SK-N-SH treated with all-trans-retinoic acid at 6 μM for 48 hours (cell line): ENCODE results near the gene ATG2A.

ENCODE experiments used
- ATAC-seq: fragments of 200-7000 bp; cut with Tn5 transposase; 3 replicates; pipeline ENCODE4 v1.9.1; 2020; ENCODE audit warnings: mild to moderate bottlenecking, moderate library complexity
- ARNTL ChIP-seq: fragments of 450-650 bp; formaldehyde crosslinking; IDR thresholded peaks from 2 replicates; pipeline ENCODE4 v1.5.0; 2020; ENCODE audit warnings: low read depth, mild to moderate bottlenecking, moderate library complexity, borderline replicate concordance
- BACH2 ChIP-seq: fragments of 250-450 bp; sonication (Bioruptor Pico); IDR thresholded peaks from 2 replicates; pipeline ENCODE4 v1.9.0; 2021; ENCODE audit warnings: mild to moderate bottlenecking, borderline replicate concordance
- GLIS3 ChIP-seq: fragments of 250-450 bp; sonication (Bioruptor Pico); IDR thresholded peaks from 2 replicates; pipeline ENCODE4 v1.5.0; 2020; ENCODE audit warnings: mild to moderate bottlenecking, moderate library complexity
- ISL1 ChIP-seq: fragments of 250-450 bp; sonication (Bioruptor Pico); IDR thresholded peaks from 2 replicates; pipeline ENCODE4 v2.1.2; 2022; ENCODE audit warnings: mild to moderate bottlenecking, moderate library complexity
- OSR1 ChIP-seq: fragments of 250-450 bp; sonication (Bioruptor Pico); IDR thresholded peaks from 2 replicates; pipeline ENCODE4 v1.8.0; 2022; ENCODE audit warnings: moderate library complexity, mild to moderate bottlenecking, inconsistent platforms
- POU6F1 ChIP-seq: fragments of 250-450 bp; sonication (Bioruptor Pico); IDR thresholded peaks from 2 replicates; pipeline ENCODE4 v1.8.0; 2021; ENCODE audit warnings: low read depth, mild to moderate bottlenecking, moderate library complexity, borderline replicate concordance
- PPARA ChIP-seq: fragments of 250-450 bp; sonication (Bioruptor Pico); IDR thresholded peaks from 2 replicates; pipeline ENCODE4 v1.5.0; 2020; ENCODE audit warnings: mild to moderate bottlenecking, borderline replicate concordance
- RARB ChIP-seq: fragments of 250-450 bp; sonication (Bioruptor Pico); IDR thresholded peaks from 2 replicates; pipeline ENCODE4 v1.8.0; 2021; ENCODE audit warnings: mild to moderate bottlenecking, moderate library complexity
- SNAI2 ChIP-seq: fragments of 250-450 bp; sonication (Bioruptor Pico); IDR thresholded peaks from 2 replicates; pipeline ENCODE4 v1.5.0; 2020; ENCODE audit warnings: mild to moderate bottlenecking, moderate library complexity
- TCF4 ChIP-seq: fragments of 250-450 bp; sonication (Bioruptor Pico); IDR thresholded peaks from 2 replicates; pipeline ENCODE4 v1.8.0; 2021; ENCODE audit warnings: mild to moderate bottlenecking, moderate library complexity, borderline replicate concordance
- ZC3H10 ChIP-seq: fragments of 250-450 bp; sonication (Bioruptor Pico); IDR thresholded peaks from 2 replicates; pipeline ENCODE4 v1.5.1; 2021; ENCODE audit warnings: mild to moderate bottlenecking, moderate library complexity
- ZFP3 ChIP-seq: fragments of 250-450 bp; sonication (Bioruptor Pico); IDR thresholded peaks from 2 replicates; pipeline ENCODE4 v1.5.0; 2020; ENCODE audit warnings: mild to moderate bottlenecking, moderate library complexity
- ZNF565 ChIP-seq: fragments of 450-650 bp; formaldehyde crosslinking; conservative IDR thresholded peaks from 2 replicates; pipeline ENCODE4 v1.5.0; 2020; ENCODE audit warnings: low read depth, mild to moderate bottlenecking, moderate library complexity
- ZNF70 ChIP-seq: fragments of 450-650 bp; formaldehyde crosslinking; IDR thresholded peaks from 2 replicates; pipeline ENCODE4 v1.5.0; 2020; ENCODE audit warnings: mild to moderate bottlenecking, moderate library complexity
- ZNF8 ChIP-seq: fragments of 450-650 bp; formaldehyde crosslinking; IDR thresholded peaks from 2 replicates; pipeline ENCODE4 v1.5.0; 2020; ENCODE audit warnings: mild to moderate bottlenecking, moderate library complexity
- TF ChIP-seq, protein P1 (sequence below): fragments of 250-450 bp; sonication (Bioruptor Pico); IDR thresholded peaks from 2 replicates; pipeline ENCODE4 v1.5.1; 2021; ENCODE audit warnings: mild to moderate bottlenecking, moderate library complexity
- TF ChIP-seq, protein P2 (sequence below): fragments of 250-450 bp; sonication (Bioruptor Pico); IDR thresholded peaks from 2 replicates; pipeline ENCODE4 v1.8.0; 2020; ENCODE audit warnings: mild to moderate bottlenecking, moderate library complexity, borderline replicate concordance

ATG2A gene

DNA sequence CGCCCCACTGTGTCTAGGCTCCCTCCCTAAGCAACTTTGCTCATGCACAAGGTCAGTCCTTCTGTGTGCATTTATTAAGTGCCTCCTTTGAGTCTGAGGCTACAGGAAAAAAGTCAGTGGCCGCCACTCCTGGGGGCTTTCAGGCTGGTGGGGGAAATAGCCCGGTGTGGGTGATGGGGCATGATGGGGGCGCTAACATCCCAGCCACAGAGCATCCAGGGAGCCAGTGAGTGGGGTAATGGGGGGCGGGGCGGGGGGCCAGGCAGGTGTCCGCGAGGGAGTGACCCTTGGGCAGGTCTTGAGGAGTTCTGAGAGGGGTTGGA is 28.6 kb downstream of the ATG2A start:
- TF ChIP-seq, protein P1, sequence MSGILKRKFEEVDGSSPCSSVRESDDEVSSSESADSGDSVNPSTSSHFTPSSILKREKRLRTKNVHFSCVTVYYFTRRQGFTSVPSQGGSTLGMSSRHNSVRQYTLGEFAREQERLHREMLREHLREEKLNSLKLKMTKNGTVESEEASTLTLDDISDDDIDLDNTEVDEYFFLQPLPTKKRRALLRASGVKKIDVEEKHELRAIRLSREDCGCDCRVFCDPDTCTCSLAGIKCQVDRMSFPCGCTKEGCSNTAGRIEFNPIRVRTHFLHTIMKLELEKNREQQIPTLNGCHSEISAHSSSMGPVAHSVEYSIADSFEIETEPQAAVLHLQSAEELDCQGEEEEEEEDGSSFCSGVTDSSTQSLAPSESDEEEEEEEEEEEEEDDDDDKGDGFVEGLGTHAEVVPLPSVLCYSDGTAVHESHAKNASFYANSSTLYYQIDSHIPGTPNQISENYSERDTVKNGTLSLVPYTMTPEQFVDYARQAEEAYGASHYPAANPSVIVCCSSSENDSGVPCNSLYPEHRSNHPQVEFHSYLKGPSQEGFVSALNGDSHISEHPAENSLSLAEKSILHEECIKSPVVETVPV (CRISPR knock-in tag) = no peak
- TF ChIP-seq PPARA (CRISPR knock-in tag) (no peak), POU6F1 (CRISPR knock-in tag) (no peak), ZNF70 (no peak), ZC3H10 (CRISPR knock-in tag) (no peak), ISL1 (CRISPR knock-in tag) (no peak), BACH2 (CRISPR knock-in tag) (no peak), OSR1 (CRISPR knock-in tag) (no peak), TCF4 (CRISPR knock-in tag) (no peak), GLIS3 (CRISPR knock-in tag) (no peak), ZNF565 (CRISPR knock-in tag) (no peak)
- ATAC-seq = no peak

DNA sequence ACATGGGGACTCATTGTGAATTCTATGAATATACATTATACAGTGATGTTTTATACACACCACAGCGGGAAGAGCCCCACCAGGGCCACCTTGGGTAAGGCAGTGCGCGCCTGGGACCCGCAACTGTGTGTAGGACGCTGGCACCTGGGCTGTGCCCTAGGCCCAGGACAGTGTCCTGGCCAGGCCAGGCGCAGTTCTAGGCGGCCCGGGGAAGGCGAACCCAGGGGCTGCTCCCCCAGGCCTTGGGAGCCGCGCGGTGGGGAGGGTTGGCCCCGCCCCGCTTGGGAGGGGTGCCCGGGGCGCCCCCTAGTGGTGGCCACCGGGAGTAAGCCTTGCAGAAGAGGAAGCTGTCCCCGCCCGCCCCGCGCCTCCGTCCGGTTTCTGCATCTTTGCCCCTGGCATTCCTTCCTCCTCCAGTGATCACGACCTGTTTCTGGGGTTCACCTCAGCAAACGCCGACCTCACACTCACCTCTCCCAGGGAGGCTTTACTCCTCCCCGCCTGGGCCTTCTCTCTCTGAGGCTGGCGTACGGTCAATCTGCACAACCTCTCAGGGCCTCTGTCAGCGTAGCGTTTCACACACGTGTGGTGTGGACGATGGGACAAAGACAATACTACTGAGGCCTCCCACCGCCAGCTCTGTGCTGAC is 29.1 kb downstream of the ATG2A start:
- TF ChIP-seq ZNF8 (no peak), BACH2 (CRISPR knock-in tag) (no peak), ARNTL (CRISPR knock-in tag) (no peak)
- TF ChIP-seq, protein P2, sequence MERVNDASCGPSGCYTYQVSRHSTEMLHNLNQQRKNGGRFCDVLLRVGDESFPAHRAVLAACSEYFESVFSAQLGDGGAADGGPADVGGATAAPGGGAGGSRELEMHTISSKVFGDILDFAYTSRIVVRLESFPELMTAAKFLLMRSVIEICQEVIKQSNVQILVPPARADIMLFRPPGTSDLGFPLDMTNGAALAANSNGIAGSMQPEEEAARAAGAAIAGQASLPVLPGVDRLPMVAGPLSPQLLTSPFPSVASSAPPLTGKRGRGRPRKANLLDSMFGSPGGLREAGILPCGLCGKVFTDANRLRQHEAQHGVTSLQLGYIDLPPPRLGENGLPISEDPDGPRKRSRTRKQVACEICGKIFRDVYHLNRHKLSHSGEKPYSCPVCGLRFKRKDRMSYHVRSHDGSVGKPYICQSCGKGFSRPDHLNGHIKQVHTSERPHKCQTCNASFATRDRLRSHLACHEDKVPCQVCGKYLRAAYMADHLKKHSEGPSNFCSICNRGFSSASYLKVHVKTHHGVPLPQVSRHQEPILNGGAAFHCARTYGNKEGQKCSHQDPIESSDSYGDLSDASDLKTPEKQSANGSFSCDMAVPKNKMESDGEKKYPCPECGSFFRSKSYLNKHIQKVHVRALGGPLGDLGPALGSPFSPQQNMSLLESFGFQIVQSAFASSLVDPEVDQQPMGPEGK (CRISPR knock-in tag) = peak; percentile 93; the same call in 1 of the 2 replicates
- TF ChIP-seq, protein P1 (CRISPR knock-in tag) = no peak
- ATAC-seq = peak; percentile 95

- no peak; the same call in 1 of the 3 replicates for ATAC-seq
Observed at GRCh38 chr11:64887234-64887756, 29.7 kb downstream of the ATG2A start.

More at GRCh38 chr11:64887234-64887756, 29.7 kb downstream of the ATG2A start:
- TF ChIP-seq RARB (CRISPR knock-in tag) = no peak
- TF ChIP-seq, protein P2 (CRISPR knock-in tag) = no peak
- TF ChIP-seq ZFP3 = no peak
- TF ChIP-seq SNAI2 (CRISPR knock-in tag) = no peak
- TF ChIP-seq POU6F1 (CRISPR knock-in tag) = no peak
- TF ChIP-seq OSR1 (CRISPR knock-in tag) = no peak
- TF ChIP-seq, all 23 proteins: peak for 0
